GM23248 (cell line): ENCODE data around the gene EXOSC1.

Experiments used
- EZH2 ChIP-seq: fragments of 200-600 bp; sonication (generic); IDR thresholded peaks from 2 replicates; pipeline ENCODE4 v1.6.1; 2018; ENCODE audit warnings: antibody characterized with exemption, mild to moderate bottlenecking; ENCODE audit not compliant: insufficient read depth, poor library complexity, severe bottlenecking
- EZH2phosphoT487 ChIP-seq: fragments of 200-600 bp; sonication (generic); IDR thresholded peaks from 2 replicates; pipeline ENCODE4 v1.6.1; 2018; ENCODE audit warnings: antibody characterized with exemption, moderate library complexity, mild to moderate bottlenecking, low read depth; ENCODE audit not compliant: insufficient read depth

DNA sequence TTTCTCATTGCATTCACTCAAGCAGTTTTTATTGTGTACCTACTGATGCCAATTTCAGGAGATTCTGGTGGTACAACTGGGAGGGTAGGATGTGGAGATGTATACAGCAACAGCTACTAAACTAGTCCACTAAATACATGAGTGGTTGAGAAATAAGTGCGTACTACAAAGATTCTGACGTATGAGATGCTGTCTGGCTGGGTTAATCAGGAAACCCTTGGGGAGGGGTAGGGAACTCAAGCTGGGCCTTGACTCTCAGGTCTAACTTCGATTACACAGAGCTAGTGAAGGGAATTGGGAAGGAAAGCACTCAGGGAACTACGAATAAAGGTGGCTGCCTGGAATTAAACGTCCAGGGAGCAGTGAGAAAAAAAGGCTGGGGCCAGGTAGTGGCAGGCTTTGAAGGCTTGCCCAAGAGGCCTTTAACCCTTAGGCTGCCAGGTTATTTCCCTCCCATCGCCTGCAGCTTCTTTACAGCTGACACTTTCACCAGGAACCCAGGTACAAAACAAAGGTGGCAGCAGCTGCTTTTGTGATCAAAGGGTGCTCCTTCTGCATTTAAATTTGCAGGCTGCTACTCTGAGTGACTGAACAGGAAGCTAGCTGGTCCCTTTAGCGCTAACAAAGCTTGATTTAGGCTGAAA is 49.2 kb upstream of the EXOSC1 start:
- TF ChIP-seq EZH2 (no peak), EZH2phosphoT487 (no peak)
